GM12878 (cell line): ENCODE results near the gene OPRD1. TPM values are rescaled to one million over a fixed set of nuclear protein-coding genes. Genes with fewer than 3 reads are reported as not detected.

Experiments
- ATAC-seq: fragments of 200-7000 bp; cut with Tn5 transposase; 3 replicates; pipeline ENCODE4 v1.9.1; 2020; ENCODE audit warnings: mild to moderate bottlenecking, moderate library complexity
- BruUV-seq: library from RNA; stranded (reverse); fragments of 400-500 nt; replicated peaks from 2 replicates; lab custom pipeline; 2021; lab: Mats Ljungman, UMichigan
- CTCF ChIA-PET: fragments of 300-600 bp; sonication (Branson Sonifier 250); formaldehyde crosslinking; extraction: SDS; loops from one replicate; lab custom pipeline; 2021; ENCODE audit warnings: inconsistent platforms; lab: Yijun Ruan, JAX
- POLR2A ChIA-PET: fragments of 350-600 bp; formaldehyde crosslinking; extraction: SDS; loops from one replicate; lab custom pipeline; 2021; ENCODE audit warnings: inconsistent platforms; lab: Charles Lee
- RAD21 ChIA-PET: fragments of 300-600 bp; sonication (Branson Sonifier 250); formaldehyde crosslinking; loops from one replicate; lab custom pipeline; 2023; ENCODE audit warnings: antibody characterized with exemption; ENCODE audit not compliant: unreplicated experiment; lab: Charles Lee
- SMC1A ChIA-PET: fragments of 300-600 bp; sonication (Branson Sonifier 250); formaldehyde crosslinking; loops from one replicate; lab custom pipeline; 2023; ENCODE audit not compliant: unreplicated experiment, uncharacterized antibody; lab: Charles Lee
- DNase-seq: peaks from one replicate; pipeline ENCODE4 v3.0.0-alpha.2; 2011; ENCODE audit warnings: low read depth, low spot score
- FAIRE-seq: peaks from 3 replicates; lab custom pipeline; 2011; peaks lifted over from hg19 to GRCh38; lab: Jason Lieb, UNC
- H2AFZ ChIP-seq: 2 replicates; pipeline ENCODE4 v1.6.0; 2011; ENCODE audit warnings: low read depth, low read length, control low read depth; ENCODE audit not compliant: control insufficient read depth
- H3K27ac ChIP-seq: 2 replicates; pipeline ENCODE4 v1.5.1; 2011; ENCODE audit warnings: control low read depth; ENCODE audit not compliant: control insufficient read depth, insufficient read depth
- H3K27me3 ChIP-seq, 2 experiments: replicated peaks in 1 of 2; 2 replicates each; pipeline versions ENCODE4 v1.6.0 to v1.6.1; 2011; ENCODE audit warnings: low read length in 1 of 2; ENCODE audit not compliant: control insufficient read depth in 2 of 2, insufficient read depth in 2 of 2
- H3K36me3 ChIP-seq, 2 experiments: 2 replicates each; pipeline ENCODE4 v1.5.1; 2011; ENCODE audit warnings: low read length in 1 of 2; ENCODE audit not compliant: control insufficient read depth in 2 of 2, insufficient read depth in 2 of 2
- H3K4me1 ChIP-seq: 2 replicates; pipeline ENCODE4 v1.6.1; 2011; ENCODE audit warnings: mild to moderate bottlenecking, low read length, moderate library complexity, mixed read lengths; ENCODE audit not compliant: control insufficient read depth, insufficient read depth
- H3K4me2 ChIP-seq: 2 replicates; pipeline ENCODE4 v1.6.0; 2011; ENCODE audit warnings: control low read depth; ENCODE audit not compliant: control insufficient read depth, insufficient read depth
- H3K4me3 ChIP-seq: fragments of 200-600 bp; sonication (generic); 2 replicates; pipeline ENCODE4 v1.5.1; 2016
- H3K79me2 ChIP-seq: 2 replicates; pipeline ENCODE4 v1.6.0; 2011; ENCODE audit warnings: low read length; ENCODE audit not compliant: control insufficient read depth, insufficient read depth
- H3K9ac ChIP-seq: 2 replicates; pipeline ENCODE4 v1.8.0; 2011; ENCODE audit warnings: low read length, control low read depth, mixed read lengths; ENCODE audit not compliant: control insufficient read depth, insufficient read depth
- H3K9me3 ChIP-seq: replicated peaks from 3 replicates; pipeline ENCODE4 v1.5.1; 2011; ENCODE audit warnings: mild to moderate bottlenecking, low read length; ENCODE audit not compliant: control insufficient read depth, insufficient read depth
- H4K20me1 ChIP-seq: 2 replicates; pipeline ENCODE4 v1.6.0; 2011; ENCODE audit not compliant: control insufficient read depth, insufficient read depth
- CHD4 ChIP-seq: fragments of 200-600 bp; sonication (generic); IDR thresholded peaks from 2 replicates; pipeline ENCODE4 v1.6.1; 2016; ENCODE audit warnings: mild to moderate bottlenecking
- ETV6 ChIP-seq, 2 experiments: fragments of 450-650 bp in 1 of 2; IDR thresholded peaks in 1 of 2; conservative IDR thresholded peaks in 1 of 2; 2 replicates each; pipeline ENCODE4 v1.6.1; 2014; ENCODE audit warnings: antibody characterized with exemption in 1 of 2, borderline replicate concordance in 1 of 2, low read depth in 1 of 2, mild to moderate bottlenecking in 1 of 2, moderate library complexity in 1 of 2
- FOS ChIP-seq: IDR thresholded peaks from 3 replicates; pipeline ENCODE4 v1.6.1; 2011; ENCODE audit warnings: borderline replicate concordance; ENCODE audit not compliant: insufficient read length; ENCODE audit errors: extremely low read depth
- MEF2B ChIP-seq: fragments of 450-650 bp; IDR thresholded peaks from 2 replicates; pipeline ENCODE4 v1.6.1; 2018; ENCODE audit warnings: mild to moderate bottlenecking, moderate library complexity; ENCODE audit not compliant: partially characterized antibody, poor library complexity, severe bottlenecking
- MLLT1 ChIP-seq: fragments of 450-650 bp; IDR thresholded peaks from 2 replicates; pipeline ENCODE4 v1.6.1; 2016; ENCODE audit warnings: mild to moderate bottlenecking
- NR2C2 ChIP-seq: IDR thresholded peaks from 2 replicates; pipeline ENCODE4 v1.6.1; 2011; ENCODE audit warnings: borderline replicate concordance, low read depth; ENCODE audit not compliant: control insufficient read depth, insufficient read length
- POU2F2 ChIP-seq: IDR thresholded peaks from 3 replicates; pipeline ENCODE4 v1.6.1; 2011; ENCODE audit warnings: low read depth, mild to moderate bottlenecking, low read length, borderline replicate concordance
- RUNX3 ChIP-seq: IDR thresholded peaks from 2 replicates; pipeline ENCODE4 v1.6.1; 2012; ENCODE audit warnings: low read length, inconsistent platforms
- WGBS: methylation state at CpG from one replicate; pipeline ENCODE4 v1.1.6; 2016; ENCODE audit warnings: low lambda C conversion rate; ENCODE audit not compliant: insufficient replicate concordance, insufficient coverage; ENCODE audit errors: missing lambda C conversion rate; 5-methylcytosine and 5-hydroxymethylcytosine counted together
- in situ Hi-C: fragments of 300-500 bp; cut with MboI; formaldehyde crosslinking; loops from 9 replicates; pipeline ENCODE4 v1.14.3; 2018; ENCODE audit warnings: mixed read lengths
- intact Hi-C: fragments of 100-400 bp; cut with micrococcal nuclease; formaldehyde crosslinking; loops from one replicate; pipeline ENCODE4 v1.14.2; 2022; ENCODE audit not compliant: unreplicated experiment
- polyA plus RNA-seq, 11 experiments: library from polyadenylated mRNA; depleted of rRNA in 4 of 11; unstranded in 6 of 11; stranded (reverse) in 5 of 11; fragments of >200 nt; fragmentation: Nextera tagmentation in 4 of 11; fragmentation: Illumina TruSeq in 1 of 11; extraction: Ambion mirVana in 4 of 11; extraction: Trizol in 1 of 11; gene quantifications; 1 replicate in 1 of 11; 2 replicates in 10 of 11; pipeline versions ENCODE4 v1.2.1 to v1.2.3, GENCODE V29; 2011 to 2016; ENCODE audit warnings: inconsistent platforms in 2 of 11, missing spikeins in 2 of 11, low read depth in 1 of 11
- total RNA-seq, 4 experiments: library from RNA; depleted of rRNA in 3 of 4; stranded (reverse); fragments of >200 nt in 3 of 4; fragmentation: Illumina TruSeq in 1 of 4; extraction: Trizol in 1 of 4; gene quantifications; 2 replicates each; pipeline versions ENCODE4 v1.2.1 to v1.2.3, GENCODE V29; 2013 to 2021

OPRD1 gene
- total and polyA plus RNA-seq, 10 of the 15 experiments (the other 5 are each of a cell fraction or from before 2014, with no cell fraction given) = 0.02 TPM; not detected in 8

- Histone ChIP-seq H3K4me1 (peaks cover 24% of the 10 kb centered on the region), H3K4me3 (no peak overlapping the region), H3K27me3 (no peaks in the 10 kb centered on the region), H3K9me3 (no peaks in the 10 kb centered on the region), H3K4me2 (no peak overlapping the region), H3K79me2 (peaks cover 13% of the 10 kb centered on the region), H2AFZ (no peak overlapping the region), H4K20me1 (no peaks in the 10 kb centered on the region), H3K27ac (no peak overlapping the region), H3K36me3 (no peaks in the 10 kb centered on the region), H3K9ac (no peak overlapping the region)
- DNase-seq = no peak
- ChIA-PET RAD21 (interaction anchor here (1.5 to 11.7 kb wide), 2 partner anchors 25 to 144 kb away, joined by 5 to 284 read pairs; partner anchors contain the start of gene EPB41), POLR2A (interaction anchor here (0.6 kb wide), 1 partner anchor 298 kb away, joined by 4 read pairs; no protein-coding TSS in a partner anchor), CTCF (interaction anchor here (0.6 to 6.2 kb wide), 4 partner anchors 12 to 348 kb away, joined by 4 to 63 read pairs (median 6); no protein-coding TSS in a partner anchor), SMC1A (interaction anchor here (0.9 to 2.5 kb wide), 3 partner anchors 24 to 143 kb away, joined by 3 to 9 read pairs (median 4); no protein-coding TSS in a partner anchor)
- TF ChIP-seq MLLT1 (no peak), ETV6 (conservative IDR thresholded peaks at IDR 0.05 in 1 of 2, IDR thresholded peaks at IDR 0.05 in 1 of 2; ENCODE audit: borderline replicate concordance in 1 of 2, low read depth in 1 of 2) (no peak), NR2C2 (no peak), CHD4 (no peak), POU2F2 (no peak), FOS (no peak), RUNX3 (no peak), MEF2B (no peak)
- intact Hi-C loops = no loop called here
- in situ Hi-C loops = no loop called here
- 98% methylated on average over 5 of the region's 5 CpGs for WGBS
- no TSS peak for BruUV-seq
- no peak for FAIRE-seq
- ATAC-seq = no peak
Measured at GRCh38 chr1:28889357-28889756, 77.4 kb downstream of the OPRD1 start.
